Parathyroid adenoma (tissue), 2 donors: Measurements from ENCODE around the gene ZFAND3.
A peak's percentile ranks its signal among the peaks of the same experiment; 100 is the strongest.

Experiments used
- H2AFZ ChIP-seq: fragments of 300-600 bp; sonication (generic); one replicate; pipeline ENCODE4 v1.7.0; 2017; ENCODE audit warnings: antibody characterized with exemption, mild to moderate bottlenecking
- H3K27ac ChIP-seq: fragments of 300-600 bp; sonication (generic); one replicate; pipeline ENCODE4 v1.7.0; 2017
- H3K27me3 ChIP-seq: fragments of 300-600 bp; sonication (generic); one replicate; pipeline ENCODE4 v1.7.0; 2017; ENCODE audit warnings: low read length; ENCODE audit not compliant: control insufficient read depth, insufficient read depth
- H3K36me3 ChIP-seq: fragments of 300-600 bp; sonication (generic); one replicate; pipeline ENCODE4 v1.7.0; 2017; ENCODE audit warnings: low read length; ENCODE audit not compliant: control insufficient read depth, insufficient read depth
- H3K4me1 ChIP-seq: fragments of 300-600 bp; sonication (generic); one replicate; pipeline ENCODE4 v1.7.0; 2017; ENCODE audit warnings: control low read depth
- H3K4me2 ChIP-seq: fragments of 300-600 bp; sonication (generic); one replicate; pipeline ENCODE4 v1.7.0; 2017; ENCODE audit warnings: low read length
- H3K4me3 ChIP-seq: fragments of 300-600 bp; sonication (generic); one replicate; pipeline ENCODE4 v1.7.0; 2017; ENCODE audit warnings: low read depth, low read length
- H3K79me2 ChIP-seq: fragments of 300-600 bp; sonication (generic); one replicate; pipeline ENCODE4 v1.7.0; 2017; ENCODE audit warnings: control low read depth
- H3K9ac ChIP-seq: fragments of 300-600 bp; sonication (generic); one replicate; pipeline ENCODE4 v1.7.0; 2017; ENCODE audit warnings: mild to moderate bottlenecking
- H3K9me3 ChIP-seq: fragments of 300-600 bp; sonication (generic); one replicate; pipeline ENCODE4 v1.7.0; 2017; ENCODE audit warnings: low read length; ENCODE audit not compliant: control insufficient read depth
- TF ChIP-seq, protein P1 (sequence below): fragments of 300-600 bp; sonication (generic); IDR thresholded peaks from one replicate; pipeline ENCODE4 v1.7.0; 2017; ENCODE audit warnings: antibody characterized with exemption, mild to moderate bottlenecking
- donor health status: primary hyperparathyroidism.

ZFAND3 gene

DNA sequence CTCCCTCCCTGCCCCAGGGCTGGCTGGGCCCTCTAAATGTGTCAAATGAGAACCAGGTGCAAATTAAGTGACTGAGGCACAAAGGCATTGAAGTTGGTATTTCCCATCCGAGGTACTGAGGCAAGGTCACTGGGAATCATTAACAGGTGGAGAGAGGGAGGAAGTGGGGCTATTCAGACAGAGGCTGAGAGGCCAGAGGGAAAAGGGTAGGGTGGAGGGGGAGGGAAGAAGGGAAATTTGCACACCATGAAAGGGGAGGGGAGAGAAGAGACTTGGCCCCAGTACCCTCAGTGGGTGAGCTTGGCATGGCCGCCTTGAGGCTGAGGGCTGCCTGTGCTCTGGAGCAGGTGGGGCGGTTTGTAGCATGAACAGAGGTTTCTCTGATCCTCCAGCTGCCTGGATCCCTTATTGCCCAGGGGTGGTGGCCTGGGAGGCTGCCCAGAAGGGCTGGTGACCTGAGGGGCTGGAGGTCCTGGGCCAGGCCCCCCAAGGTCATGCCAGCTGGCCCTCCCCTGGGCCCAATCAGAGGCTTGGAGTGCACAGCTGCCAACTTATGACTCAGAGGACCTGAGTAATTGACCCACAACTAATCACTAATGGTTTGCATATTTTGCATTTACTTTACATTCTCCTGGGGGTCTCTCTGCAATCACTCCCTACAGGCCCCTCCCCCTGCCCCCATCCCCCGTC, 40.3 kb upstream of the ZFAND3 start:
- no peaks in the 10 kb centered on the region for H3K27me3 ChIP-seq
- no peak overlapping the region for H3K27ac ChIP-seq
- no peaks in the 10 kb centered on the region for H3K79me2 ChIP-seq
- no peak overlapping the region for H3K9ac ChIP-seq
- peak overlapping the region; percentile 39 for H2AFZ ChIP-seq
- no peak overlapping the region for H3K4me3 ChIP-seq
- H3K9me3 ChIP-seq: no peaks in the 10 kb centered on the region
- peaks cover 11% of the 10 kb centered on the region for H3K4me1 ChIP-seq
- TF ChIP-seq, protein P1, sequence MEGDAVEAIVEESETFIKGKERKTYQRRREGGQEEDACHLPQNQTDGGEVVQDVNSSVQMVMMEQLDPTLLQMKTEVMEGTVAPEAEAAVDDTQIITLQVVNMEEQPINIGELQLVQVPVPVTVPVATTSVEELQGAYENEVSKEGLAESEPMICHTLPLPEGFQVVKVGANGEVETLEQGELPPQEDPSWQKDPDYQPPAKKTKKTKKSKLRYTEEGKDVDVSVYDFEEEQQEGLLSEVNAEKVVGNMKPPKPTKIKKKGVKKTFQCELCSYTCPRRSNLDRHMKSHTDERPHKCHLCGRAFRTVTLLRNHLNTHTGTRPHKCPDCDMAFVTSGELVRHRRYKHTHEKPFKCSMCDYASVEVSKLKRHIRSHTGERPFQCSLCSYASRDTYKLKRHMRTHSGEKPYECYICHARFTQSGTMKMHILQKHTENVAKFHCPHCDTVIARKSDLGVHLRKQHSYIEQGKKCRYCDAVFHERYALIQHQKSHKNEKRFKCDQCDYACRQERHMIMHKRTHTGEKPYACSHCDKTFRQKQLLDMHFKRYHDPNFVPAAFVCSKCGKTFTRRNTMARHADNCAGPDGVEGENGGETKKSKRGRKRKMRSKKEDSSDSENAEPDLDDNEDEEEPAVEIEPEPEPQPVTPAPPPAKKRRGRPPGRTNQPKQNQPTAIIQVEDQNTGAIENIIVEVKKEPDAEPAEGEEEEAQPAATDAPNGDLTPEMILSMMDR: no peak
- H3K36me3 ChIP-seq: no peaks in the 10 kb centered on the region
- no peak overlapping the region for H3K4me2 ChIP-seq

DNA sequence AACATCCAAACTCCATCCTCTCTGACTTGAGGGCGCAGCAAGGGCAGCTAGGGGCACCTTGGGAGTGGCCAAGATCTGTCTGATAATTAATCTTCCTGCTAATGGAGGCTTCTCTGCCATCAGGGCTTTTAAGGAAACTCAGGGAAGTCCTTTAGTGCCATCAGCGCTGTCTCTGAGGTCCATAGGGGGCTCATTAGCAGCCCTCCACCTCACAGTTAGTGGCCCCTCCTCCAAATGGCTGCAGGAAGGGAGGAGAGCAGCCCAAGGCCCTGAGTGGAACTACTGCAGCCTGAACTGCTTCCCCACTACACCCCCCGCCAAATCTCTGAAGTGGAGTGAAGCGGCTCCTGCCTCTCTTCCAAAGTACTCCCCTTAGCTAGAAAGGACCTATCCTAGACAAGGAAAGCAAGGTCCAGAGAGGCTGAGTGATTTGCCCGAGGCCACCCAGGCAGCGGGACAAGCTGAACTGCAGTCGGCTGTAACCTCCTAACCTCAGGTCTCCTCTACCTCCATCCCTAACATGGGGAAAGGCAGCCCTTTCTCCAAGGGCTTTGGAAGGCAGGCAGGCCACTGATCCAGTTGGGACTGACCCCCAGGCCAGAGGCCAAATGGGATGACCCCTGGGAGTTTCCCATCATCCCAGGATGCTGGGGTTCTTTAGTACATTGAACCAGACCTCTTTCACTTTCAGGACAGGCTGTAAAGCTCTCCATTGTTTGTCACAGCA, 39.5 kb upstream of the ZFAND3 start:
- H3K36me3 ChIP-seq: no peaks in the 10 kb centered on the region
- no peaks in the 10 kb centered on the region for H3K9me3 ChIP-seq

DNA sequence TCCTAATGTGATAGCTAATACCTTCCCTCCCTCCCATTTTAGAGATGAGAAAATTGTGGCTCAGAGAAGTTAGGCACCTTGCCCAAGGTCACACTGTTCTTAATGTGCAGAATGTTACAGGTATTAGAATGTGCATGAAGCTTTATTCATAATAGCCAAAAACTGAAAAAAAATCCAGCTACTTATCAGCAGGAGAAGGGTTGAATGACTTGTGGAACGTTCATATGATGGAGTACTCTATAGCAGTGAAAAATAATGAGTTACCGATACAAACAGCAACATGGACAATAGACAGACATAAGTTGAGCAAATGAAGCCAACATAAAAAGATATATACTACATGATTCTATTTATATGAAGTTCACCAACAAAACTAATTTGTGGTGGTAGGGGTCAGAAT, 37.7 kb upstream of the ZFAND3 start:
- Histone ChIP-seq H2AFZ (no peak overlapping the region), H3K79me2 (no peaks in the 10 kb centered on the region), H3K4me3 (no peak overlapping the region), H3K4me2 (no peak overlapping the region), H3K27ac (no peak overlapping the region), H3K36me3 (no peaks in the 10 kb centered on the region), H3K9ac (no peak overlapping the region), H3K4me1 (peaks cover 11% of the 10 kb centered on the region), H3K27me3 (no peaks in the 10 kb centered on the region), H3K9me3 (no peaks in the 10 kb centered on the region)
- TF ChIP-seq, protein P1: no peak

More for the DNA sequence above, 39.5 kb upstream of the ZFAND3 start:
- no peaks in the 10 kb centered on the region for H3K79me2 ChIP-seq
- TF ChIP-seq, protein P1: no peak
- H3K27ac ChIP-seq: no peak overlapping the region
- H3K27me3 ChIP-seq: no peaks in the 10 kb centered on the region
- H2AFZ ChIP-seq: peak overlapping the region; percentile 45
- H3K9ac ChIP-seq: no peak overlapping the region
- H3K4me1 ChIP-seq: peaks cover 11% of the 10 kb centered on the region
- no peak overlapping the region for H3K4me2 ChIP-seq
- H3K4me3 ChIP-seq: no peak overlapping the region

DNA sequence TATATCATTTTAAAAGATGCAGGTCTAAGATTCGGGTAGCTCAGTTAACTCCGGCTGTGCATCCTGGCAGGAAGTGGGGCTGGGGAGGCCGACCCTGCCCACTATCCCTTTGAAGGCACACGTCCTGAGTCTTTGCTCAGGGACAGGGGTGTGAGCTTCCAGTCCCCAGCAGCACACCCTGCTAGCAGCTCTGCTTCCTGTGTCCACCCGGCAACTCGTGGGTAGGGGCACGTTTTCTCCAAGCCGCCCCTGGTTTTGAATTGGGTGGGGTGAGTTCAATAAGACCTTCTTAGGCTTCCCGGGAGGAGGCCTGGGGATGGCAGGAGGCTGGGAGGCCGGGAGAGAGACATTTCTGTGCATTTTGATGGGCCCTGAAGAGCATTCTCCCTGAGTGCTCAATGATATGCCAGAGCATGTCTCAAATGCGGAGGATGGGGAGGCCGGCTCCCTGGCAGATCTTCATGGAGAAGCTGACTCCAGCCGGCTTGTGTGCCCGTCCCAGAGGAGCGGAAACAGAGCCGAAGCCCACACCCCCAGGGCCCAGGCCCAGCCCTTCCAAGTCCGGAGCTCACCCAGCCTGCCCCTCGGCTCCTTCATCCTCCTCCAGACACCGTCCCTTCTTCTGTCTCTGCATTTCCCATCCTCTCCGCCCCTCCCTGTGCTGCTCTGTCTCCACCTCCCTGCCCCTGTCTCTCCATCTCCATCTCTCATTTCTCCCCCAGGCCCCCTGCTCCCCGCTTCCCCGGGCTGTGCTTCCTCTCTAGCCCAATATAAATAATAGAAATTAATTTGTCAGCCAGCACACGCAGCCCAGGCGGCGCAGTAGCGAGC, 36.3 kb upstream of the ZFAND3 start:
- Histone ChIP-seq H3K27ac (no peak overlapping the region), H3K79me2 (no peaks in the 10 kb centered on the region), H3K36me3 (no peaks in the 10 kb centered on the region), H3K4me1 (peaks cover 8% of the 10 kb centered on the region), H2AFZ (no peak overlapping the region), H3K9me3 (no peaks in the 10 kb centered on the region), H3K27me3 (no peaks in the 10 kb centered on the region), H3K9ac (no peak overlapping the region), H3K4me2 (peak overlapping the region; percentile 26), H3K4me3 (peak overlapping the region; percentile 14)
- TF ChIP-seq, protein P1: no peak
